ENCODE results near the gene PTOV1. TPM values are rescaled to one million over a fixed set of nuclear protein-coding genes. Genes with fewer than 3 reads are reported as not detected.

Gene PTOV1
- total and polyA plus RNA-seq, 2 of the 13 experiments (the other 11 are each of a cell fraction or from before 2014, with no cell fraction given), result 63.5 to 68.5 TPM

DNA sequence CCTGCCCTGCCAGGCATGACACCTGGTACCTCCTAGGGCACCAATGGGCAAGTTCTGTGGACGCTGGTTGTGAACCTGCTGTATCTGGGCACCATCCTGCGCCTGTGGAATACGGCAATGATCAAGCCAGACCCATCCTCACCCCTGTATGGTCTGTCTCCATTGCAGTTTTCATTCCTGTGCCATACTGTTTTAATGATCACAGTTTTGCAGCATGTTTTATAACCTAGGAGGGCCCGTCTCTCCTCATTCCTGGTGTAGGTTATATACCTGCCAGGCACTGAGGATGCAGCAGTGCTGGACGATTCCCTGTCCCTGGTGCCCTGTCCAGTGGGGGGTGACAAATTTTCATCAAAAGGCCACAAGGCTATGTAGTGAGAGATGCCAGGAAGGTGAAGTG lies 32.1 kb downstream of the PTOV1 start (continued):
- TF ChIP-seq CBX1 (IDR thresholded peaks at IDR 0.05; ENCODE audit: low read depth), result no peak
- TF ChIP-seq CBX2 (IDR thresholded peaks at IDR 0.05; ENCODE audit: low read depth, low read length), result no peak
- TF ChIP-seq CBX2 (CRISPR knock-in tag; IDR thresholded peaks at IDR 0.05; ENCODE audit: low read depth), result no peak

- 97% methylated on average over 5 of the region's 18 CpGs for WGBS (ENCODE audit: low lambda C conversion rate)
- BruUV-seq (replicated peaks), result no TSS peak
- Histone ChIP-seq H3K27me3 (ENCODE audit: control insufficient read depth in 1 of 2, insufficient read depth in 2 of 2, low read length in 2 of 2) (no peaks in the 10 kb centered on the region), H3K36me3 (replicated peaks in 1 of 2; ENCODE audit: control insufficient read depth in 1 of 2, insufficient read depth in 2 of 2, low read length in 2 of 2) (peaks cover 23 to 56% of the 10 kb centered on the region in 2 experiments), H3K4me3 (replicated peaks in 1 of 3; ENCODE audit: insufficient read depth in 1 of 3, low read depth in 2 of 3, low read length in 3 of 3) (no peak overlapping the region), H3K9ac (ENCODE audit: insufficient read depth, low read depth, low read length) (no peak overlapping the region), H4K20me1 (ENCODE audit: insufficient read depth, low read length) (no peaks in the 10 kb centered on the region; the same call in 1 of the 2 replicates), H3K27ac (ENCODE audit: extremely low read length, insufficient read depth, low read length) (no peak overlapping the region), H2AFZ (ENCODE audit: low read length) (no peak overlapping the region), H3K4me2 (ENCODE audit: low read depth, low read length) (no peak overlapping the region), H3K9me3 (ENCODE audit: low read length) (no peaks in the 10 kb centered on the region), H3K4me1 (ENCODE audit: insufficient read depth, low read length) (peaks cover 12% of the 10 kb centered on the region), H3K79me2 (ENCODE audit: insufficient read depth, low read length) (peaks cover 3% of the 10 kb centered on the region)
- no peak for TF ChIP-seq NR2F1 (CRISPR knock-in tag; IDR thresholded peaks at IDR 0.05)
- TF ChIP-seq RBFOX2 (IDR thresholded peaks at IDR 0.05; ENCODE audit: low read depth, low read length), result peak; percentile 53
- TF ChIP-seq, protein P1, sequence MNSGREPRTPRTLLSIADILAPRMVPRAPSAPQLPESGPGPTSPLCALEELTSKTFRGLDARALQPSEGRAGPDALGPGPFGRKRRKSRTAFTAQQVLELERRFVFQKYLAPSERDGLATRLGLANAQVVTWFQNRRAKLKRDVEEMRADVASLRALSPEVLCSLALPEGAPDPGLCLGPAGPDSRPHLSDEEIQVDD (CRISPR knock-in tag; IDR thresholded peaks at IDR 0.05; ENCODE audit: borderline replicate concordance), result no peak
- peak; percentile 41 for TF ChIP-seq AGO2 (optimal IDR thresholded peaks at IDR 0.05; ENCODE audit: low read depth, low read length)
- TF ChIP-seq ZNF720 (CRISPR knock-in tag; IDR thresholded peaks at IDR 0.05), result no peak
- no peak for TF ChIP-seq ZNF12 (CRISPR knock-in tag; IDR thresholded peaks at IDR 0.05)
- TF ChIP-seq JDP2 (CRISPR knock-in tag; IDR thresholded peaks at IDR 0.05; ENCODE audit: borderline replicate concordance), result no peak
- TF ChIP-seq CEBPB (IDR thresholded peaks at IDR 0.05; ENCODE audit: borderline replicate concordance, low read depth, low read length), result no peak
- no peak for TF ChIP-seq HNF4G (IDR thresholded peaks at IDR 0.05; ENCODE audit: borderline replicate concordance, low read depth, low read length)
- no peak for TF ChIP-seq HNF4G (CRISPR knock-in tag; IDR thresholded peaks at IDR 0.05; ENCODE audit: borderline replicate concordance, low read depth)
- intact Hi-C loops (cut with micrococcal nuclease; ENCODE audit: unreplicated experiment), result no loop called here
- DNase-seq (ENCODE audit: low spot score), result no peak
- CTCF ChIA-PET (ENCODE audit: low intra/inter-chr PET ratio, low total read pairs), result no interaction called here
- no peak for ATAC-seq
- in situ Hi-C loops (cut with HindIII; ENCODE audit: extremely low pct_ligation_motif_present, low pct_unique_long_range_greater_than_20kb), result no loop called here
- no peak for FAIRE-seq
- POLR2A ChIA-PET, result no interaction called here
Measured at GRCh38 chr19:49884109-49884508, 33.1 kb downstream of the PTOV1 start.

Data from HepG2 (cell line).